Loucy (cell line): ENCODE results near the gene DNAJC30.

Experiments
- CTCF ChIP-seq: fragments of 200-600 bp; sonication (generic); conservative IDR thresholded peaks from 2 replicates; pipeline ENCODE4 v1.5.1; 2014; ENCODE audit warnings: mild to moderate bottlenecking, antibody characterized with exemption, low read length
- EZH2phosphoT487 ChIP-seq: fragments of 200-600 bp; IDR thresholded peaks from 2 replicates; pipeline ENCODE4 v1.6.1; 2018; ENCODE audit warnings: antibody characterized with exemption, mild to moderate bottlenecking, moderate library complexity, borderline replicate concordance

- TF ChIP-seq CTCF (no peak), EZH2phosphoT487 (no peak)
Observed at GRCh38 chr7:73703757-73704639, 20.7 kb upstream of the DNAJC30 start.
